K562 (cell line): ENCODE measurements around the gene SMG6. TPM values are rescaled to one million over a fixed set of nuclear protein-coding genes. Genes with fewer than 3 reads are reported as not detected.
A peak's percentile ranks its signal among the peaks of the same experiment; 100 is the strongest.

Source experiments
- ATAC-seq: fragments of 200-7000 bp; cut with Tn5 transposase; 3 replicates; pipeline ENCODE4 v1.9.1; 2020; ENCODE audit warnings: moderate library complexity
- BruUV-seq: library from RNA; stranded (reverse); fragments of 400-500 nt; replicated peaks from 2 replicates; lab custom pipeline; 2021; lab: Mats Ljungman, UMichigan
- CTCF ChIA-PET: fragments of 300-600 bp; formaldehyde crosslinking; extraction: SDS; loops from one replicate; lab custom pipeline; 2021; ENCODE audit warnings: low intra/inter-chr PET ratio; lab: Yijun Ruan, JAX
- POLR2A ChIA-PET: fragments of 300-600, 350-650 bp; sonication (Branson Sonifier 250); formaldehyde crosslinking; extraction: SDS; loops from one replicate; lab custom pipeline; 2021; ENCODE audit warnings: antibody characterized with exemption, inconsistent platforms; lab: Yijun Ruan, JAX
- DNase-seq, 4 experiments: peaks; one replicate each; pipeline versions ENCODE4 v3.0.0 to v3.0.0-alpha.2; 2011 to 2018; ENCODE audit warnings: low spot score in 3 of 4, mixed read lengths in 3 of 4; ENCODE audit errors: extremely low read depth in 1 of 4
- FAIRE-seq: peaks from 2 replicates; lab custom pipeline; 2011; peaks lifted over from hg19 to GRCh38; lab: Jason Lieb, UNC
- H2AFZ ChIP-seq: 2 replicates; pipeline ENCODE4 v1.6.0; 2011; ENCODE audit warnings: low read depth, low read length, control low read depth, inconsistent platforms
- H3K27ac ChIP-seq: fragments of 200-600 bp; 3 replicates; pipeline ENCODE4 v1.8.0; 2011; ENCODE audit warnings: low read depth, mild to moderate bottlenecking, control low read depth, inconsistent platforms, low read length, moderate library complexity, mixed read lengths; ENCODE audit errors: extremely low read depth
- H3K27me3 ChIP-seq, 2 experiments: fragments of 300-600 bp in 1 of 2; 2 replicates in 1 of 2; 3 replicates in 1 of 2; pipeline versions ENCODE4 v1.6.0 to v1.8.0; 2011; ENCODE audit warnings: inconsistent platforms in 2 of 2, low read length in 2 of 2, mild to moderate bottlenecking in 1 of 2, mixed read lengths in 1 of 2, moderate library complexity in 1 of 2; ENCODE audit not compliant: control insufficient read depth in 2 of 2, insufficient read depth in 2 of 2
- H3K36me3 ChIP-seq: fragments of 300-600 bp; 3 replicates; pipeline ENCODE4 v1.8.0; 2011; ENCODE audit warnings: mild to moderate bottlenecking, low read length, inconsistent platforms; ENCODE audit not compliant: control insufficient read depth, insufficient read depth
- H3K4me1 ChIP-seq, 2 experiments: fragments of 200-600 bp in 1 of 2; replicated peaks in 1 of 2; 2 replicates in 1 of 2; 3 replicates in 1 of 2; pipeline versions ENCODE4 v1.5.1 to v1.8.0; 2011; ENCODE audit warnings: inconsistent platforms in 2 of 2, low read length in 2 of 2, mild to moderate bottlenecking in 1 of 2, mixed read lengths in 1 of 2, moderate library complexity in 1 of 2; ENCODE audit not compliant: control insufficient read depth in 2 of 2, insufficient read depth in 2 of 2
- H3K4me2 ChIP-seq: 2 replicates; pipeline ENCODE4 v1.6.1; 2011; ENCODE audit warnings: low read length, control low read depth, inconsistent platforms, mixed read lengths; ENCODE audit not compliant: insufficient read depth
- H3K4me3 ChIP-seq: fragments of 200-600 bp; sonication (generic), shearing (Covaris generic); 2 replicates; pipeline ENCODE4 v1.5.1; 2016; ENCODE audit warnings: control low read depth, inconsistent platforms
- H3K79me2 ChIP-seq: fragments of 200-600 bp; 3 replicates; pipeline ENCODE4 v1.8.0; 2011; ENCODE audit warnings: low read length, inconsistent platforms; ENCODE audit not compliant: control insufficient read depth, insufficient read depth
- H3K9ac ChIP-seq, 2 experiments: 2 replicates each; pipeline versions ENCODE4 v1.6.0 to v1.6.1; 2011; ENCODE audit warnings: low read depth in 2 of 2, low read length in 2 of 2, control low read depth in 1 of 2, inconsistent platforms in 1 of 2, mild to moderate bottlenecking in 1 of 2, mixed read lengths in 1 of 2; ENCODE audit not compliant: insufficient read depth in 1 of 2
- H3K9me1 ChIP-seq: one replicate; pipeline ENCODE4 v1.6.0; 2011; ENCODE audit warnings: inconsistent platforms, mild to moderate bottlenecking, low read length, moderate library complexity; ENCODE audit not compliant: control insufficient read depth, insufficient read depth
- H3K9me3 ChIP-seq: replicated peaks from 2 replicates; pipeline ENCODE4 v1.5.1; 2011; ENCODE audit warnings: low read depth, low read length, inconsistent platforms; ENCODE audit not compliant: control insufficient read depth, insufficient read depth
- H4K20me1 ChIP-seq: replicated peaks from 2 replicates; pipeline ENCODE4 v1.6.1; 2011; ENCODE audit warnings: low read length, inconsistent platforms, mixed read lengths; ENCODE audit not compliant: control insufficient read depth, insufficient read depth
- C11orf30 ChIP-seq: fragments of 450-650 bp; IDR thresholded peaks from 2 replicates; pipeline ENCODE4 v1.6.1; 2016; ENCODE audit warnings: low read depth, mild to moderate bottlenecking
- CBX1 ChIP-seq: sonication (generic); IDR thresholded peaks from 2 replicates; pipeline ENCODE4 v1.6.1; 2016; ENCODE audit warnings: antibody characterized with exemption, low read depth, mild to moderate bottlenecking
- MAFF ChIP-seq: IDR thresholded peaks from 2 replicates; pipeline ENCODE4 v1.6.1; 2012; ENCODE audit warnings: low read length, improper control_type of control experiment
- POLR2AphosphoS2 ChIP-seq: IDR thresholded peaks from 2 replicates; pipeline ENCODE4 v1.6.1; 2012; ENCODE audit warnings: low read length, improper control_type of control experiment
- RCOR1 ChIP-seq, 2 experiments: IDR thresholded peaks; 2 replicates each; pipeline ENCODE4 v1.6.1; 2012; ENCODE audit warnings: low read depth in 2 of 2, low read length in 2 of 2, borderline replicate concordance in 1 of 2, improper control_type of control experiment in 1 of 2
- TAF15 ChIP-seq: fragments of 200-400 bp; formaldehyde crosslinking; IDR thresholded peaks from 2 replicates; pipeline ENCODE4 v1.6.1; 2017; ENCODE audit warnings: mild to moderate bottlenecking, low read depth, low read length, moderate library complexity
- ZNF316 ChIP-seq: fragments of 450-650 bp; IDR thresholded peaks from 2 replicates; pipeline ENCODE4 v1.6.1; 2016
- ZNF511 ChIP-seq: sonication (generic); formaldehyde crosslinking; IDR thresholded peaks from 2 replicates; pipeline ENCODE4 v1.8.0; 2022; ENCODE audit warnings: mild to moderate bottlenecking, missing genetic modification reagents
- WGBS: fragments of 100-300 bp; shearing (Covaris generic); methylation state at CpG from one replicate; pipeline ENCODE4 v1.1.6; 2016; ENCODE audit warnings: low coverage, mixed read lengths; ENCODE audit not compliant: insufficient coverage; ENCODE audit errors: missing lambda C conversion rate; 5-methylcytosine and 5-hydroxymethylcytosine counted together
- in situ Hi-C: fragments of 300-500 bp; cut with MboI; formaldehyde crosslinking; loops from 4 replicates; pipeline ENCODE4 v1.15.0; 2018; ENCODE audit warnings: inconsistent platforms, mixed read lengths
- intact Hi-C: fragments of 100-400 bp; cut with micrococcal nuclease; formaldehyde crosslinking; loops from 2 replicates; pipeline ENCODE4 v1.14.2; 2022
- polyA plus RNA-seq, 8 experiments: library from polyadenylated mRNA; depleted of rRNA in 4 of 8; stranded (reverse) in 5 of 8; unstranded in 3 of 8; fragments of >200 nt; fragmentation: Nextera tagmentation in 2 of 8; fragmentation: Illumina TruSeq in 1 of 8; extraction: Ambion mirVana in 2 of 8; extraction: Trizol in 1 of 8; gene quantifications; 2 replicates each; pipeline versions ENCODE4 v1.2.1 to v1.2.3, GENCODE V29; 2011 to 2014; ENCODE audit warnings: inconsistent platforms in 1 of 8, missing spikeins in 1 of 8
- total RNA-seq, 7 experiments: library from RNA; depleted of rRNA in 6 of 7; stranded (reverse); fragments of >200 nt in 6 of 7; fragmentation: Illumina TruSeq in 2 of 7; extraction: Trizol in 2 of 7; gene quantifications; 2 replicates each; pipeline versions ENCODE4 v1.2.1 to v1.2.3, GENCODE V29; 2011 to 2021; ENCODE audit warnings: low replicate concordance in 1 of 7

SMG6 gene
- total and polyA plus RNA-seq, 9 of the 15 experiments (the other 6 are each of a cell fraction or from before 2014, with no cell fraction given), result 0.44 to 13.9 (median 6.0) TPM

DNA sequence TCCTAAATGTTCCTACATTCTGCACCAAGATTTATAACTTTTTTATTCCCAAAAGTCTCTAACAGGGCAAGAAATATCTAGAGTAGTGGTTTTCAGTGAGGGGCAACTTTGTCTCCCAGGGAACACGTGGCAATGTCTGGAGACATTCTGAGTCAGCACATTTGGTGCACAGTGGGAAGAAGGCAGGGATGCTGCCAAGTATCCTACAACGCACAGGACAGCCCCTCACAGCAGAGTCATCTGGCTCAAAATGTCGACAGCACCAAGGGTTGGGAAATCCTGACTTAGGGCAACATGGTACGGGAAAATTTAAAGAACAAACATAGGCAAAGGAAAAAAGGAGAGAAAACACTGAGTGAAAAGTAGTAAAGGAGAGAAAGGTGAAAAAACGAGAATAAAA is 61.8 kb downstream of the SMG6 start:
- no peak for TF ChIP-seq ZNF511 (CRISPR knock-in tag)
- TF ChIP-seq RCOR1 (IDR thresholded peaks at IDR 0.05; ENCODE audit: borderline replicate concordance in 1 of 2, low read depth in 2 of 2, low read length in 2 of 2), result no peak
- TF ChIP-seq ZNF316, result peak; percentile 75
- no peak for TF ChIP-seq POLR2AphosphoS2
- TF ChIP-seq C11orf30, result peak; percentile 59; the same call in 1 of the 2 replicates
- no peak for TF ChIP-seq TAF15
- 0 out of 2 replicates have a peak, but pooled peaks have one; percentile 8 for TF ChIP-seq MAFF
- no peak for TF ChIP-seq CBX1
- POLR2A ChIA-PET, result no interaction called here
- WGBS, result 70% methylated on average over 2 of the region's 5 CpGs
- DNase-seq (no peak), FAIRE-seq (no peak), ATAC-seq (no peak)
- Histone ChIP-seq H3K27ac (no peak overlapping the region), H3K27me3 (no peaks in the 10 kb centered on the region), H3K79me2 (no peaks in the 10 kb centered on the region), H4K20me1 (no peaks in the 10 kb centered on the region), H3K36me3 (peaks cover 28% of the 10 kb centered on the region; the same call in 2 of the 3 replicates), H3K4me3 (no peak overlapping the region), H2AFZ (no peak overlapping the region), H3K9ac (no peak overlapping the region), H3K4me1 (no peaks in the 10 kb centered on the region; a peak in 1 of 5 replicates), H3K9me1 (no peaks in the 10 kb centered on the region), H3K9me3 (no peaks in the 10 kb centered on the region), H3K4me2 (no peak overlapping the region)
- intact Hi-C loops, result no loop called here
- CTCF ChIA-PET, result no interaction called here
- BruUV-seq, result no TSS peak
- in situ Hi-C loops, result loop anchor here (10.0 to 25.0 kb wide), 2 partner anchors 177 to 330 kb away; no protein-coding TSS in a partner anchor
